Stomach (tissue), 9 donors: ENCODE results near the gene BSG. TPM values are rescaled to one million over a fixed set of nuclear protein-coding genes. Genes with fewer than 3 reads are reported as not detected.
"Not testable (repeated sequence)": the region's sequence is repeated elsewhere in the genome, so short reads cannot be mapped to it uniquely, and the experiment has no call there.

ENCODE experiments used
- DNase-seq, 2 donors: peaks; one replicate each; pipeline versions ENCODE4 v3.0.0 to v3.0.0-alpha.2; 2013 to 2019
- H3K27ac ChIP-seq, 5 donors: fragments of 200-600 bp in 4 of 5; sonication (generic) in 4 of 5; one replicate each; pipeline ENCODE4 v1.5.1; 2013 to 2019; ENCODE audit warnings: mild to moderate bottlenecking in 1 of 5, moderate library complexity in 1 of 5
- H3K27me3 ChIP-seq, 3 donors: fragments of 200-600 bp; sonication (generic); one replicate each; pipeline ENCODE4 v1.5.1; 2017 to 2019; ENCODE audit warnings: mixed run types in 1 of 3
- H3K36me3 ChIP-seq, 4 donors: fragments of 200-600 bp; sonication (generic); 1 replicate in 3 of 4; 2 replicates in 1 of 4; pipeline ENCODE4 v1.5.1; 2016 to 2019
- H3K4me1 ChIP-seq, 4 donors: fragments of 200-600 bp; sonication (generic); one replicate each; pipeline ENCODE4 v1.5.1; 2016 to 2019
- H3K4me3 ChIP-seq, 4 donors: fragments of 200-600 bp; sonication (generic) in 3 of 4; one replicate each; pipeline ENCODE4 v1.5.1; 2016 to 2019; ENCODE audit warnings: mild to moderate bottlenecking in 1 of 4
- H3K9me3 ChIP-seq, 4 donors: fragments of 200-600 bp; sonication (generic); one replicate each; pipeline ENCODE4 v1.5.1; 2016 to 2019
- CTCF ChIP-seq, 7 experiments: fragments of 450-650 bp in 4 of 7; fragments of 200-600 bp in 3 of 7; sonication (generic) in 3 of 7; IDR thresholded peaks; one replicate each; pipeline ENCODE4 v1.5.1; 2016 to 2019; ENCODE audit warnings: antibody characterized with exemption in 7 of 7, control low read depth in 2 of 7, mild to moderate bottlenecking in 1 of 7
- EP300 ChIP-seq: sonication (generic); formaldehyde crosslinking; IDR thresholded peaks from one replicate; pipeline ENCODE4 v1.6.1; 2017; ENCODE audit warnings: antibody characterized with exemption
- POLR2A ChIP-seq, 4 donors: fragments of 450-650 bp; IDR thresholded peaks; one replicate each; pipeline ENCODE4 v1.6.1; 2016; ENCODE audit warnings: antibody characterized with exemption in 4 of 4, control low read depth in 2 of 4, mild to moderate bottlenecking in 1 of 4, moderate library complexity in 1 of 4
- POLR2AphosphoS5 ChIP-seq, 3 donors: sonication (generic); formaldehyde crosslinking; IDR thresholded peaks; one replicate each; pipeline ENCODE4 v1.6.1; 2016; ENCODE audit warnings: antibody characterized with exemption in 3 of 3
- WGBS, 5 donors: extraction: QIAGEN DNeasy Blood & Tissue Kit in 3 of 5; methylation state at CpG; one replicate each; pipeline versions ENCODE4 v1.1.5 to v1.1.7; 2013 to 2018; 5-methylcytosine and 5-hydroxymethylcytosine counted together
- intact Hi-C: fragments of 100-400 bp; cut with DNase I; formaldehyde crosslinking; loops from one replicate; pipeline ENCODE4 v1.15.1; 2023; ENCODE audit warnings: low total_unique reads
- polyA plus RNA-seq, 3 donors: library from polyadenylated mRNA; stranded (reverse); fragments of 200-250 nt; gene quantifications; one replicate each; pipeline ENCODE4 v1.2.3, GENCODE V29; 2013
- total RNA-seq, 5 donors: library from RNA; depleted of rRNA; stranded (reverse); fragments of >200 nt; gene quantifications; one replicate each; pipeline versions ENCODE4 v1.1.0 to v1.2.3, GENCODE V29; 2014 to 2016
- donor health status: healthy with polysubstance abuse.
- donor health status: Bipolar disorder and iron deficiency.
- donor health status: healthy.

BSG gene
- total and polyA plus RNA-seq, 8 donors: 184 to 1,029 (median 331) TPM

- intact Hi-C loops: no loop called here
- 75 to 84% (median 80%) methylated on average over 34 to 35 of the region's 35 CpGs for WGBS, 5 donors
- no peak for DNase-seq
Measured at GRCh38 chr19:602391-603301, 30.2 kb downstream of the BSG start.

GRCh38 chr19:603302-603639 is 30.9 kb downstream of the BSG start:
- DNase-seq: not testable (repeated sequence)

More at GRCh38 chr19:602391-603301, 30.2 kb downstream of the BSG start:
- no peaks in the 10 kb centered on the region for H3K4me1 ChIP-seq
- H3K27ac ChIP-seq: no peak overlapping the region
- no peaks in the 10 kb centered on the region for H3K36me3 ChIP-seq
- TF ChIP-seq POLR2A (IDR thresholded peaks at IDR 0.05): no peak
- TF ChIP-seq CTCF (IDR thresholded peaks at IDR 0.05): no peak
- no peak for TF ChIP-seq POLR2AphosphoS5 (IDR thresholded peaks at IDR 0.05)
- no peak for TF ChIP-seq EP300
- H3K9me3 ChIP-seq: no peaks in the 10 kb centered on the region
- no peak overlapping the region for H3K4me3 ChIP-seq
- H3K27me3 ChIP-seq: peaks cover 0 to 4% (median 0%) of the 10 kb centered on the region in 3 donors

GRCh38 chr19:603779-604178 is 31.4 kb downstream of the BSG start:
- intact Hi-C loops, H3K4me3 ChIP-seq: not testable (repeated sequence)

More at GRCh38 chr19:603302-603639, 30.9 kb downstream of the BSG start:
- H3K9me3 ChIP-seq, H3K27ac ChIP-seq, H3K4me1 ChIP-seq, intact Hi-C loops, H3K36me3 ChIP-seq, H3K4me3 ChIP-seq: not testable (repeated sequence)
- 60 to 89% (median 87%) methylated on average over 1 to 13 of the region's 13 CpGs for WGBS, 5 donors
- H3K27me3 ChIP-seq: peaks cover 0 to 11% (median 0%) of the 10 kb centered on the region in 3 donors

GRCh38 chr19:604355-604754 is 32.0 kb downstream of the BSG start:
- H3K4me1 ChIP-seq: peaks cover 0 to 10% (median 7%) of the 10 kb centered on the region in 4 donors
- H3K27ac ChIP-seq: no peak overlapping the region
- 69 to 85% (median 72%) methylated on average over 10 to 11 of the region's 11 CpGs for WGBS, 5 donors
- TF ChIP-seq CTCF (IDR thresholded peaks at IDR 0.05): no peak
- TF ChIP-seq POLR2AphosphoS5 (IDR thresholded peaks at IDR 0.05): no peak
- TF ChIP-seq EP300: no peak
- TF ChIP-seq POLR2A (IDR thresholded peaks at IDR 0.05): no peak
- no peak overlapping the region for H3K4me3 ChIP-seq
- H3K9me3 ChIP-seq: no peaks in the 10 kb centered on the region
- peaks cover 0 to 21% (median 0%) of the 10 kb centered on the region in 3 donors for H3K27me3 ChIP-seq
- no peaks in the 10 kb centered on the region for H3K36me3 ChIP-seq
- intact Hi-C loops: no loop called here
- DNase-seq: no peak

More at GRCh38 chr19:603779-604178, 31.4 kb downstream of the BSG start:
- not testable (repeated sequence) for H3K9me3 ChIP-seq, DNase-seq, H3K27ac ChIP-seq, H3K36me3 ChIP-seq, H3K4me1 ChIP-seq
- WGBS, 5 donors: 85 to 93% (median 91%) methylated on average over 13 to 20 of the region's 20 CpGs
- peaks cover 0 to 16% (median 0%) of the 10 kb centered on the region in 3 donors for H3K27me3 ChIP-seq

GRCh38 chr19:605061-605971 is 32.9 kb downstream of the BSG start:
- DNase-seq, H3K4me3 ChIP-seq, H3K27ac ChIP-seq, H3K36me3 ChIP-seq, intact Hi-C loops, H3K9me3 ChIP-seq: not testable (repeated sequence)
- Histone ChIP-seq H3K4me1 (peaks cover 5 to 19% (median 14%) of the 10 kb centered on the region in 4 donors), H3K27me3 (peaks cover 0 to 31% (median 0%) of the 10 kb centered on the region in 3 donors)
- 72 to 97% (median 81%) methylated on average over 6 to 30 of the region's 34 CpGs for WGBS, 5 donors
